ENCODE measurements around the gene SPNS3.

Gene SPNS3, protein sequence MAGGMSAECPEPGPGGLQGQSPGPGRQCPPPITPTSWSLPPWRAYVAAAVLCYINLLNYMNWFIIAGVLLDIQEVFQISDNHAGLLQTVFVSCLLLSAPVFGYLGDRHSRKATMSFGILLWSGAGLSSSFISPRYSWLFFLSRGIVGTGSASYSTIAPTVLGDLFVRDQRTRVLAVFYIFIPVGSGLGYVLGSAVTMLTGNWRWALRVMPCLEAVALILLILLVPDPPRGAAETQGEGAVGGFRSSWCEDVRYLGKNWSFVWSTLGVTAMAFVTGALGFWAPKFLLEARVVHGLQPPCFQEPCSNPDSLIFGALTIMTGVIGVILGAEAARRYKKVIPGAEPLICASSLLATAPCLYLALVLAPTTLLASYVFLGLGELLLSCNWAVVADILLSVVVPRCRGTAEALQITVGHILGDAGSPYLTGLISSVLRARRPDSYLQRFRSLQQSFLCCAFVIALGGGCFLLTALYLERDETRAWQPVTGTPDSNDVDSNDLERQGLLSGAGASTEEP

DNA sequence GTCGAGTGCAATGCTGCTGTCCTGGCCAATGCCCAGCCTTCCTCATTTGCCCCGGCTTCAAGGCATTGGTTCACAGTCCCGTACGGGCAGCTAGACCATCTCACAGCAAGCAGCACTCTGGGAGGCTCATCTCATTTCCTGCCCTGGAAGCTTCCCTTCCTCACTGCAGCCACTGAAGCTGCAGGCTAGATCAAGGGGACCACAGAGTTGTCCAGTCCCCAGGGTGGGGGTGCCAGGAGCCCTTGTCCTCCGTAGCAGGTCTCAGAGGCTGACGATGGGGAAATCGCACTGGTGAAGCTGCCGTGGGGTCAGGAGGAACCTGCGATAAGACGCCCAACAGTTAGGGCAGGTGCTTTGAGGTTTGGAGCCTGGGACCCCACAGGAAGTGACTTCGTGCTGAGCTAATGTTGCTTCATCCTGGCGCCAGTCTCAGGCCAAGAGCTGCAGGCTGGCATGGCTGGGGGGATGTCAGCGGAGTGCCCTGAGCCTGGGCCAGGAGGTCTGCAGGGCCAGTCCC, at the start of gene SPNS3:
Gene SPNS3, plus strand, starts transcription at position 426 of the 517 bp plus-strand sequence. Its CDS starts 28 bp downstream, at position 454.
- DNase-seq (ENCODE audit: low spot score): peak; percentile 16

DNA sequence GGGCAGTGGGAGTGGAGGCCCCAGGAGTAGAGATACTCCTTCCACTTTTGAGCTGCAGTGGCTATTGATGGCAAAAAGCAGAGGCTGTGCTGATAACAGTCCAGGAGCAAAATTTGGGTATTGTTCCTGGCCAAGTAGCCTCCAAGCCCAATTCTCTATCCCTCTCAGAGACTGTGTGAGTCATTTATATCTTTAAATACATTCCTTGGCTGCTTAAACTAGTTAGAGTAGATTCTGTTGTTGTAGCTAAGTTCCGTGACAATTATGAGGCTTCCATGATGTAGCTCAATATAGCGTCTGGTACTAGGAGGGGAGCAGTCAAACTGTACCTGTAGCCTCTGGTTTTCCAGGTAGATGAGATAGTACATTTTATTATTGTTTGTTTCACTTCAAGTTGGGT, 47.3 kb upstream of the SPNS3 start:
- DNase-seq (ENCODE audit: low spot score): no peak

DNA sequence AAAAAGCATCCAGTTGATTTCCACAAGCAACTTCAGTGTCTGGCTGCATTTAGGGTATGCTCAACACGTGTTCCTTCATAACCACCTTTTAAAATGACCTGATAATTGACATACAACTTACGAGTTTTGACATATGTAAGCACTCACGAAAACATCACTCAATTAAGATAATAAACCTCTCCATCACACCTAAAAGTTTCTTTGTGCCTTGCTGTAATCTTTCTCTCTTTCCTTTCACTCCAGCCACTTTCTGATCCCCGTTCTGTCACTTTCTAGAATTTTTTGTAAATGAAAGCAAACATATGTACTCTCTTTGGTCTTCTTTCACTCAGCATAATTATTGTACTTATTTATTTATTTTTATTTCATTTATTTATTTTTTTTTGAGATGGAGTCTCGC, 46.6 kb upstream of the SPNS3 start:
- no peak for DNase-seq (ENCODE audit: low spot score)

DNA sequence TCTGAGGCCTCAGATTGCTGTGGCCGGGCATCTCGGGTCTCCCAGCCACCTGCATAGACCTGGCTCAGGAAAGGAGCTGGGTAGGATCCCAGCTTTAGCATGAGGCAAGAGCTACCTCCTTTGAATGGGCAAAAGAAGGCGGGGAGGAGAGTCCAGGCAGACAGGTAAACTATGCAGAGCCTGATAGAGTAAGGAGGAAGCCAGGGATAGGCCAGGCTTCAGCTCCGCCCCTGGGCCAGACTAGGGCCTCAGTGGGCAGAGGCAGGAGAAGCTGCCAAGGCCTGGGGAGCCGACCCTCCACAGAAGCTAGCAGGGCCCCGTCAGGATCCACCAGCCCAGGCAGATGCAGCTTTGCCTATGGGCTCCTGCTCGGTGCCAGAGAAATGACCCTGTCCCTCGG, 44.7 kb upstream of the SPNS3 start:
- DNase-seq (ENCODE audit: low spot score): no peak

DNA sequence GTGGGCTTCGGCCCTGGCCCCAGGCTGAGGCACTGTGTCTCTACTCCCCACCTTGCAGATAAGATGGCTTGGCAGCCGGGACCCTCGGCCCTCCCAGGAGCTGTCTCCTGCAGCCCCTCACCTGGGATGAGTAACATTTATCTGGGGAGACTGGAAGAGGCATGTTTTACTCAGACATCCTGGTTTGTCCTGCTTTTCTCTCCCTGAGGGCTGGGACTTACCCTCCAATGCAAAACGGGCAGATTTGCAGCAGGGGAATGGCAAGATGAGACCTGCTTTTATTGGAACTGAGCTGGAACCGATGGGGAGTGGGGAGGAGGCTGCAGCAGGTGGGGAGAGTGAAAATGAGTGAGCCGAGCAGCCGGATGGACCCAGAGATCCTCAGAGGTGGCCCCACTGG, 39.9 kb upstream of the SPNS3 start:
- DNase-seq (ENCODE audit: low spot score): no peak

DNA sequence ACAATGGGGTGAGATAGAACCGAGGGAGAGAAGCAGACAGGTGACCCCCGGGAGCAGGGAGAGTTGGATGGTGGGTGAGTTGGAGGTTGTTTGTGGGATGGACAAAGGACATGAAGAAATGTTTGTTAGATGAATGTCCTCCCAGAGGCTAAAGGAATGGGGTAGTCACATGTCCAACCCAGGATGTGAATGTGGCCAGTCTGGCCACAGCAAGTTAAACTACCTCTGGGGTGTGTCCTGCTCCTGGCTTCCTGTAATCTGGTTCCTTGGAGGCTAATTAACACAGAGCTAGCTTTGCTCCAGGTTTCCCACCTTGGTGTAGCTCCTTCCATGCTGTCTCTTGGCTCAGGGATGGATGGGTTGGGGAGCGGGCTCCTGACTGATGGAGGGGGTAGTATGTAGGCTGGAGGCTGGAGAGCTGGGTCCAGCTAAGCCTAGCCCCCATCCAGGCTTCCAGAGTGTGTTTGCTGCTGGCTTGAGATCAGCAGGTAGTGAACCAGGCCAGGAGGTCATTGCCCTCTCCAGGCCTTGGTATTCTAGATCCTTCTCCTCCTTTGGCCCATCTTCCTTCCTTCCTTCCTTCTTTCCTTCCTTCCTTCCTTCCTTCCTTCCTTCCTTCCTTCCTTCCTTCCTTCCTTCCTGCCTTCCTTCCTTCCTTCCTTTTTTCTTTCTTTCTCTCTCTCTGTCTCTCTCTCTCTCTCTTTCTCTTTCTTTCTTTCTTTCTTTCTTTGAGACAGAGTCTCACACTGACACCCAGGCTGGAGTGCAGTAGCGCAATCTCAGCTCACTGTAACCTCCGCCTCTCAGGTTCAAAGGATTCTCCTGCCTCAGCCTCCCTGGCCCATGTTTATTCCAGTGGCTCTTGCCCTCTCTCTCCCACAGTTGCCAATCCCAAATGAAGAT, 39.3 kb upstream of the SPNS3 start:
- DNase-seq (ENCODE audit: low spot score): no peak

DNA sequence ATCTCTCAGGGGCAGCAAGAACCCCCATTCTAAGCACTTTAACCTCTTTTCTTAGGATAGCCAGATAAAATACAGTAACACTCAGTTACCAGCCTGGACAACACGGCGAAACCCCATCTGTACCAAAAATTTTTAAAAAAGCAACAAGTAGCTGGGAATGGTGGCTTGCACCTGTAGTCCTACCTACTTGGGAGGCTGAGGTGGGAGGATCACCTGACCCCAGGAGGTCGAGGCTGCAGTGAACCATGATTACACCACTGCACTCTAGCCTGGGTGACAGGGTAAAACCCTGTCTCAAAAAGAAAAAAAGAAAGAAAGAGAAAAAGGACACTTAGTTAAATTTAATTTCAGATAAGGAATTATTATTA, 38.6 kb upstream of the SPNS3 start:
- no peak for DNase-seq (ENCODE audit: low spot score)

DNA sequence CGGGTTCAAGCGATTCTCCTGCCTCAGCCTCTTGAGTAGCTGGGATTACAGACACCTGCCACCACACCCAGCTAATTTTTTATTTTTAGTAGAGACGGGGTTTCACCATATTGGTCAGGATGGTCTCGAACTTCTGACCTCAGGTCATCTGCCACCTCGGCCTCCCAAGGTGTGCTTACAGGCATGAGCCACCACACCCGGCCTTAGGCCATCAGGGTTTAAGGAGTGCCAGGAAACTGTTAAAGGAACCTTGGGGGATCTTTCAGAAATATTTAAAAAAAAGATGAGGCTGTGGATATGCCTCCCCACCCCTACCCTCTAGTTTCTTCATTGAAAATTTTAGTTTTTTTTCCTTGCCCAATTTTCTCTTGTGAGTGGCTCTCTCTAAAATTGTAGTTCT, 35.9 kb upstream of the SPNS3 start:
- DNase-seq (ENCODE audit: low spot score): no peak

DNA sequence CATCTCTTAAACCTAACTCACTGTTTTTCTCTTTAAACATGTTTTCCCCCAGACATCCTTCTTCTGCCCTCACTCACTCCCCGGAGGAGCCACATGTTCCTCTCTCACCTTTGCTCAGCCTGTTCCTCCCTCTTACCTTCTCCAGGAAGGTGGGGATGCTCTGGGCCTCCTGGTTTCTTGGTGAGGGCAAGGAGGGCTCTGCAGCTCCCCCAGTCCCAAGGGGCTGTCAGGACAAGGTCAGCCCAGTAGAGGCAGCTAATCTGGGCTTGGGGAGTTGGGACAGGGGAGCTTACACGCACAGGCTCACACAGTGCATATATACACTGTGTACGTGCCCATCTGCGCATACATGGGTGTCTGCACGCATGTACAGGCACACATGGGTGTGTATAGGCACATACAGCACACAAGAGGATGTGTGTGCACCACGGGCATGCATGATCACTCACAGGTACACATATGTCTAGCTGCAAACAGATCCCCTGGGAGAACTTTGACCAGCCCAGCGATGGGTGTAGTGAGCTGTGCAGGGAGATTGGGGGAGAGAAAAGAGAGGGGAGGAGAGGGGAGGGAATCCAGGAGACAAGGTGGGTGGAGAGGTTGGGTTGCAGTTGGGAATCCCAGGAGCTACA, 28.6 kb upstream of the SPNS3 start:
- DNase-seq (ENCODE audit: low spot score): no peak

DNA sequence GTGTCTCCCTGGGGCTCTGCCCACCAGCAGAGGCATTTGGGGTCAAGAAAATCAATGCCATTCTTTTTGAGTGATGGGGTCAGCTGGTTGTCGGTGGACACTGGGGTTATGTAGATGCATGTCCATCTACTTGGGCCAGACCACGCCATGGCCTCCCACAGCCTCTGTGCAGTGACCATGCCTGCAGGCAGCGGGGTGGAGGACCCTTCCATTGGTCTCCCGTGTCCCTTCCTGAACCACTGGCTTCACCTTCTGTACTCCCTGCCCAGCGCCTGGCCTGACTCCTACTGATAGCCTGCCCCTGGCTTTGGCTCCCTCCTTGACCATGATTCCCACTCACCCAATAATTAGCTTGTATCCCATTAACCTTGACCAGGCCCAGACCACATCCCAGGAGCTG, 28.0 kb upstream of the SPNS3 start:
- DNase-seq (ENCODE audit: low spot score): no peak

DNA sequence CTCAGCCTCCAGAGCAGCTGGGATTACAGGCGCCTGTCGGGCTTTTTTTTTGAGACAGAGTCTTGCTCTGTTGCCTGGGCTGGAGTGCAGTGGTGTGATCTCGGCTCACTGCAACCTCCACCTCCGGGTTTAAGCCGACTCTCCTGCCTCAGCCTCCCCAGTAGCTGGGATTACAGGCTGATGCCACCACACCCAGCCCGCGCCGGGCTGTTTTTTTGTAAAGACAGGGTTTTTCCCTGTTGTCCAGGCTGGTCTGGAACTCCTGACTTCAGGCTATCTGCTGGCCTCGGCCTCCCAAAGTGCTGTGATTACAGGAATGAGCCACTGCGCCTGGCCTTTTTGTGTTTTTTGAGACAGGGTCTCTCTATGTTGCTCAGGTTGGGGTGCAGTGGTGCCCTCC, 27.4 kb upstream of the SPNS3 start:
- no peak for DNase-seq (ENCODE audit: low spot score)

DNA sequence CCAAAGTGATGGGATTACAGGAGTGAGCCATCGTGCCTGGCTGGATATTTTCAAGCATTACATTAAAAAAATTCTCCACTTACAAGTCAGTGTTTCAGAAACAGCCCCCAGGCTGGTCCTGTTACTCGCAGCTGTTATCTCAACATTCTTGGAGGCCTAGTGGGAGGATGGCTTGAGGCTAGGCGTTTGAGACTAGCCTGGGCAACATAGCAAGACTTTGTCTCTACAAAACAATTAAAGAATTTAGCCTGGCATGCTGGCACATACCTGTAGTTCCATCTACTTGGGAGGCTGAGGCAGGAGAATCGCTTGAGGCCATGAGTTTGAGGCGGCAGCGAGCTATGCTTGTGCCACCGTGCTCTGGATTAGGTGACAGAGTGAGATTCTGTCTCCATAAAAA, 26.5 kb upstream of the SPNS3 start:
- no peak for DNase-seq (ENCODE audit: low spot score)

DNA sequence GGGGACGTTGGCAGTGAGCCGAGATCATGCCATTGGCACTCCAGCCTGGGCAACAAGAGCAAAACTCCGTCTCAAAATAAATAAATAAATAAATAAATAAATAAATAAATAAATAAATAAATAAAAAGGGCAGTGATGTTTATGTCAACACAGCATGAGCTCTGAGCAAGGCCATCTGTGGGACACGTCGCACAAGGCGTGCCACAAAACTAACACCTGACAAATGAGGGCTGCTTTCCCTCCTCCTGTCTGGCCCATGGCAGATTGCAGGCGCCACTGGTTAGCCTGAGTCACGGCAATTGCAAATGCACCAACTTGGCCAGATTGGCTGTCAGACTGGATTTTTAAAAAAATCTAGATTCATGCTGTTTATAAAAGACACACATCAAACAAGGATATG, 25.9 kb upstream of the SPNS3 start:
- DNase-seq (ENCODE audit: low spot score): no peak

DNA sequence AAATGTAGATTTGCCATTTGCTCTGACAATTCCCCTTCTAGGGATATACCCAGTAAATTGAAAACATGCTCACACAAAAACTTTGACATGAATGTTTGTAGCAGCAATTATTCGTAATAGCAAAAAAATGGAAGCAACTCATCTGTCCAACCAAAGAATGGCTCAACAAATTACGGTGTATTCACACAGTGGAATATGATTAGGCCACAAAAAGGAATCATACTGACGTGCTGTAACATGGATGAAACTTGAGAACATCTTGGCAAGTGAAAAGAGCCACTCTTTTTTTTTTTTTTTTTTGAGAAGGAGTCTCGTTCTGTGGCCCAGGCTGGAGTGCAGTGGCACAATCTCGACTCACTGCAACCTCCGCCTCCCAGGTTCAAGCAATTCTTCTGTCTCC, 24.1 kb upstream of the SPNS3 start:
- no peak for DNase-seq (ENCODE audit: low spot score)

DNA sequence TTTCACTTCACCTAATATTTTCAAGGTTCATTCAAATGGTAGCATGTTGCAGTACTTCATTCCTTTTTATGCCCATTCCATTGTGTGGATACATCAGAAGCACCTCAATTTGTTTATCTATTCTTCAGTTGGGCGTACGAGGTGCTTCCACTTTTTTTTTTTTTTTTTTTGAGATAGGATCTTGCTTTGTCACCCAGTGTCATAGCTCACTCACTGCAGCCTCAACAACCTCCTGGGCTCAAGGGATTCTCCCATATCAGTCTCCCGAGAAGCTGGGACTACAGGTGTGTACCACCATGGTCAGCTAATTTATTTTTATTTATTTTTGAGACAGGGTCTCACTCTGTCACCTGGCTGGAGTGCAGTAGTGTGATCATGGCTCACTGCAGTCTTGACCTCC, 22.5 kb upstream of the SPNS3 start:
- DNase-seq (ENCODE audit: low spot score): no peak

DNA sequence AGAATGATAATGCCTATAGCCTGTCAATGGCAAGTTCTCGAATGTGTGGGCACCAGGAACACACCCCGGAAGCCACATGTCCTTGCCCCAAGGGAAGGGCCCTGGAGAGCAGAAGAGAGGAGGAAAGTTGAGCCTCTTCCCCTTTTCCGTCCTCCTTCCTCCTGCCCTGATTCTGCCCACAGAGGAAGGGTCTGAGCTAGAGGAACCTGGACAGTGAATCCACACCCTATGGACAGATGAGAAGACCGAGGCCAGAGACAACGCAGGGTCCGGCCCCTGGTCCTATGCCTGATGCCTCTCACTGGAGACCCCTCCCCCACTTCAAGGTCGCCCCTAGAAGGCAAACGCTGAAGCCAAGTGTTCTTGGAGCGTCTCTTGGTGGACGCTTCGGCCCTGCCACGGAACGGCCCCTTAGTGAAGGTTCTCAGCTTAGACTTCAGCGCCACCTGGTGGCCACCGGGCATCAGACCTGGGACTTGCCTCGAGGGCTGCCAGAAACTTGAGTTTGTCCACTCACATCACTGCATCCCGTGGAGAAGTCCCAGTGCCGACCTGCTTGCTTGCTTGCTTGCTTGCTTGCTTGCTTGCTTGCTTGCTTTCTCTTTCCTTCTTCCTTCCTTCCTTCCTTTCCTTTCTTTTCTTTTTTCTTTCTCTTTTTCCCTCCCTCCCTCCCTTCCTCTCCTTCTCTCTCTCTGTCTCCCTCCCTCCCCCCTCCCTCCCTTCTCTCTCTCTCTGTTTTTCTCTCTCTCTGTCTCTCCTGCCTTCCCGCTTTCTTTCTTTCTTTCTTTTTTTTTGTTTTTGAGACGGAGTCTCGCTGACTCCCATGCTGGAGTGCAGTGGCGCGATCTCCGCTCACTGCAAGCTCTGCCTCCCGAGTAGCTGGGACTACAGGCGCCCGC, 20.6 kb upstream of the SPNS3 start:
- peak; percentile 89 for DNase-seq (ENCODE audit: low spot score)

DNA sequence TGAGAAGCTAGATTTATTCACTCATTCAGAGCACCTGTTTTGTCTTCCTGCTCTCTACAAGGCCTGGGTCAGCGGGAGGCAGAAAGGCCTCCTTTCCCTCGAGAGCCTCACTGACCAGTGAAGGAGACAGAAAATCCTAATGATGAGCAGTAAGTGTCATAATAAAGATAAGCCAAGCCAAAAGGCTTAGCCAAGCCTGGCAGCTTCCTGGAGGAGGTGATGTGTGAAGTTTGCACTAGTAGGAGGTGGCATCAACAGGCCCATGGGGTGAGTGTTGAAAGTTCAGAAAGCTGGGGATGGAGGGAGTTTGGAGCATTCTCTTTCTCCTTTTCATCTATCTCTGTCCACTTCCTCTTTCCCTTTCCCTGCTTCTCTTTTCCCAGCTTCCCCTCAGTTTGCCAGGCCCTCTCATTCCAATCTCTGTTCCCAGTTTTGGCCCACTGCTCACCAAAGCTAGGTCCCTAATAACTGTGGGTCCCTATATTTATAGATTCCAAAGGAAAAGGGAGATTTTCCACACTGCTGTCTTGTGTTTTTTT, 16.5 kb upstream of the SPNS3 start:
- no peak for DNase-seq (ENCODE audit: low spot score)

DNA sequence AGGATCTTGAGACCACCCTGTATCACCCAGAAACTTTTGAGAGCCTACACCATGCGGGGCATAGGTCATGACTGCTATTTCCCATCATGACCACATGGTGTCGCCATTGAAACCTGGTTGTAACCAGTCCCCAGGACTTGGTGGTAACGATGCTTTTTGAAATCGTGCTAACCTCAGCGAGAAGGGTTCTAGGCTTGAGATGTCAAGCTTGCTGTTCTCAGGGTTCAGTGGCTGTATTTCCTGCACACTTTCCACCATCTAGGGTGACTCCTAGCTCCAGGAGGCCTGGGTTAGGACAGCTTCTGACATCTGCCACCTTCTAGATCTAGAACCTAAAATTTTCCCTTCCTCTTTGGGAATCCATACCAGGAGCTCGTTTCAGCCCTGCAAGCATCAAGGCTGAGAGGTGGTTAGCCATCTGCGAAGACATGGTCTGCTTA, 13.0 kb upstream of the SPNS3 start:
- DNase-seq (ENCODE audit: low spot score): peak; percentile 86

DNA sequence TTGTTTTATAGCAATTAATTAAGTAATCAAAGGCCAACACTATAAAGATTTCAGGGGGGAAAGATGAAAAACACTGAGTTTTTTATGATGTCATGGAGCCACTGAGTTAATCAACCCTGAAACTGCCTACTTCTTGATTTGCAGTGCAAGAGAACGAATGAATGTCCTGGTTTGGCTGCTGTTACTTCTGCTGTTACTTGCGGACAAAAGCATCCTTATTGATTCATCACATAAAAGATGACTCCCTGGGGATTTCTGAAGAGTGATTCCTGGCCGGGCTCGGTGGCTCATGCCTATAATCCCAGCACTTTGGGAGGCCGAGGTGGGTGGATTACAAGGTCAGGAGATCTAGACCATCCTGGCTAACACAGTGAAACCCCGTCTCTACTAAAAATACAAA, 10.9 kb upstream of the SPNS3 start:
- no peak for DNase-seq (ENCODE audit: low spot score)

DNA sequence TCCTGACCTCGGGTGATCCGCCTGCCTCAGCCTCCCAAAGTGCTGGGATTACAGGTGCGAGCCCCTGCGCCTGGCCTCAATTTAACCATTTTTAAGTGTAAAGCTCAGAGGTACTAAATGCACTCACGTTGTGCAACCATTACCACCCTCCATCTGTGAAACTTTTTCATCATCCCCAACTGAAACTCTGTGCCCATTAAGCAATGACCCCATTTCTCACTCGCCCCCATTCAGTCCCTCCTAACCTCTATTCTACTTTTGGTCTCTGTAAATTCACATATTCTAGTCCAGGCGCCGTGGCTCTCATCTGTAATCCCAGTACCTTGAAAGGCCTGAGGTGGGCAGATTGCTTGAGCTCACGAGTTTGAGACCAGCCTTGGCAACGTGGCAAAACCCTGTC, 8.3 kb upstream of the SPNS3 start:
- no peak for DNase-seq (ENCODE audit: low spot score)

Measured in pons (tissue), 1 donor.